NCI-H2029 treated with DMSO at 0.1 percent for 48 hours (cell line): ENCODE measurements around the gene VPS35L.
A peak's percentile ranks its signal among the peaks of the same experiment; 100 is the strongest.
"Not testable (repeated sequence)": the region's sequence is repeated elsewhere in the genome, so short reads cannot be mapped to it uniquely, and the experiment has no call there.

ENCODE experiments used
- DNase-seq: peaks from one replicate; lab custom pipeline; 2025; lab: John Stamatoyannopoulos, UW

Gene VPS35L

GRCh38 chr16:19710991-19711545 is 155.6 kb downstream of the VPS35L start:
- no peak for DNase-seq

- no peak for DNase-seq
Measured at GRCh38 chr16:19711643-19712042, 156.1 kb downstream of the VPS35L start.

DNA sequence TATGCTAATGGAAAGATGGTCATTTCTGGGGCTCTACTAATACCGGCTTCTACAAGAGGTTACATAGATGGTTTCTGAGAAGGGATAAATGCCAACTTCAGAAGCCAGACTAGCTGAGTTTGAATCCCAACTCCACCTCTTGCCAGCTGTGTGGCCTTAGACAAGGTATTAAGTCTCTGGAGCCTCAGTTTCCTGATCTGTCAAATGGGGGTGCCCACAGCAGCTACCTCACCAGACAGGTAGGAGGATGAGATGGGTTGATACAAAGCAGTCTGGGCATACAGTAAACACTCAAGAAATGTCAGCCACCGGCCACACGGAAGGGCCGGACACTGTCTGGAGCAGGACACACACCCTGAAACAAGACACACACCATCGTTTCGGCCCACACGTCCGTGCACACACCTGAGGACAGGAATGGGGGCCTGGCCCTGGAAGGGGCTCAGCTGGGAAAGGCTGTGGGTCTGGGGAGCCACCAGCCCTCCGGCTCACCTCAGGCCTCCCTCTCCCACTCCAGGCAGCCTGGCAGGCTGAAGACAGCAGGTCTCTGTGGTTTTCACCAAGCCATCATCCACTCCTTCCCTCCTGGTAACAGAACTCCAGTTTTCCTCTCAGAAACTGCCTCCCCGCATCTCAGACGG is 157.0 kb downstream of the VPS35L start:
- no peak for DNase-seq

GRCh38 chr16:19713697-19714096 is 158.2 kb downstream of the VPS35L start:
- no peak for DNase-seq

- DNase-seq = no peak
Measured at GRCh38 chr16:19715566-19715965, 160.1 kb downstream of the VPS35L start.

- no peak for DNase-seq
Measured at GRCh38 chr16:19716183-19716582, 160.7 kb downstream of the VPS35L start.

GRCh38 chr16:19716728-19717127 is 161.2 kb downstream of the VPS35L start:
- DNase-seq = not testable (repeated sequence)

DNA sequence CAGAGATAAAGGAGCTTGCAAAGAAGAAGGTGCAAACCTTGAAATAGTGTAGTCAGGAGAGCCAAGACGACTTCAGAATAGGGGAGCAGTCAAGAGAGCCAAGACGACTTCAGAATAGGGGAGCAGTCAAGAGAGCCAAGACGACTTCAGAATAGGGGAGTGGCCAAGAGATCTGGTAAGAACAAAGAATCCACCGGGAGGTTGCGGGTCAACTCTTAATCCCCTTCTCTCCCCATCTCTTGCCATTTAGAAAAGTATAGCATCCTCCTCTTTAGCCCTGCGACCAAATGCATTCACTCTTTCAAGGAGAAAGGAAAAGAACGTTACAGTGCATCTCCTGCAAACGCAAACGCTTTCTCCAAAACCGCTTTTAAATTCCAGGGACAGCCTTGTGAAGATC is 161.8 kb downstream of the VPS35L start:
- no peak for DNase-seq

DNA sequence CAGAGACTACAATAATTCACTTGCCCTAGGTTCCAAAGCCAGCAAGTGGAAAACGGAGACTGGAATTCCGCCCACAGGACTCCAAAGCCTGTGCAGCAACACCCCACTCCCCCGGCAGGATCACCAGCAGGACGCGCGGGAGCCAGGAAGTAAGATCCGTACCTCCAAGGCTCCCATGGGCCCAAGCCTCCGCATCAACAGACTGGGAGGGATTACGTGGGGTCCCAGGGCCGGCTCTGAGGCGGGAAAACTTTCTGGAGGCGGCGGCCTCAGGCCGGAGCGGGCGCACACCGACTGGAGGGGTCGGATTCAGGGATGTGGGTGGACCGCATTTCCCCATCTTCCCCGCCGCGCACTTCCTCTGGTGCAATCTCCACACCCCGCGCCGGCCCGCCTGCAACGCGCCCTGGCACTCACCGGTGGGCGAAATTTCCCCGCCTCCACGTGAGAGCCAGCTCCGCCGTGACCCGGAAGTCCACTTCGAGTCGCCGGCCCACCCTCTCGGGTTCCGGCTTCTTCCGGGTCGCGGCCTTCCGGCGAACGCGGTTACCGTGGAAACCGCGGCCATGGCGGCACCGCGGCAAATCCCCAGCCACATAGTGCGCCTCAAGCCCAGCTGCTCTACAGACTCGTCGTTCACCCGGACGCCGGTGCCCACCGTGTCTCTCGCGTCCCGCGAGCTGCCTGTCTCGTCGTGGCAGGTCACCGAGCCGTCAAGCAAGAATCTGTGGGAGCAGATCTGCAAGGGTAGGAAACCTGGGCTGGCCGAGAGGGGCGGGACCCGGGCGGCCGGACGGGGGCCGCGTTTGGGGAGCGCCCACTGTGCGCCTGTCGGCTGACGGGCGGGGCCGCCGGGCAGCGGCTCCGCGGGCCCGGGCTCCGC is 162.5 kb downstream of the VPS35L start, which contains the start of the genes IQCK and KNOP1:
Gene IQCK, plus strand, starts transcription at position 531 of the 883 bp plus-strand sequence. Its CDS starts 36 bp downstream, at position 567.
Gene KNOP1, minus strand, starts transcription at position 487 of the 883 bp plus-strand sequence. CDS start 3,192 bp downstream, outside the sequence.
- DNase-seq = peak; percentile 51

GRCh38 chr16:19718624-19718965 is 163.1 kb downstream of the VPS35L start:
- DNase-seq = no peak

DNA sequence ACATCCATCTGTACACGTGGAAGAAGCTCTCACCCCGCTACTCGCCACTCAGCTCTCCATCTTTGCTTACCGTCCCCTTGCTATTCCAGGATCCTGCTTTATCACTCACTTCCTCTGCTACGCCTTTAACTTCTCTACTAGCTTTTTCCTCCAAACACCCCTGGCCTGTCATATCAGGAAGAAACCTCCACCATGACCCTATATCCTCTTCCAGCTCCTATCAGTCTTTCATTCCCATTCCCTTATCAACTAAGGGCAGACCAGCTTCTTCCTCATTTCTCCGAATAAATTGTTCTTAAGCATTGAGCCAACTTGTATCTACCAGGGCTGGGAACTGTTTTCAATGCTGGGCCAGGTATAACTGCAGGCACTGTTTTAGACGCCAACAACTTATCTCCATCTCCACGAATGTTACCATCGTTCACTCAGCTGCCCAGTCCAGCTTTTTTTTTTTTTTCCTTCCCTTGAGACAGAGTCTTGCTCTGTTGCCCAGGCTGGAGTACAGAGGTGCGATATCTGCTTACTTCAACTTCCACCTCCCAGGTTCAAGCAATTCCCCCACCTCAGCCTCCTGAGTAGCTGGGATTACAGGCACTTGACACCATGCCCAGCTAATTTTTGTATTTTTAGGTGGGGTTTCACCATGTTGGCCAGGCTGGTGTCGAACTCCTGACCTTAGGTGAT is 166.9 kb downstream of the VPS35L start:
- DNase-seq = no peak

DNA sequence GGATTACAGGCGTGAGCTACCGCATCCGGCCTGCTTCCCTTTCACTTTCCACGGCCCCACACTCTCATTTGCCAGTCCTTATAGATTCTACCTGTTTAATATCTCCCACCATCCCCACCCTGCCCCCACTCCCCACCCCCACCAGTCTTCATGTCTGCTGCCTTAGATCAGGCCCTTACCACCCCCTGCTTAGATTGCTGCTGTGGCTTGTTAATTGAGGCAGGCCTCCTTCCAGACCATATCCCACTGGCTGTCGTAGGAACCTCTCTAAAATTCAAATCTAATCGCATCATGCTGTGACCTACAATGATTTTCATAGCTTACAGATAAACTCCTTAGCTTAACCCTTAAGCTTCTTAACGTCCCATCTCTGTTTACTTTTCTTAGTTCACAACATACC is 167.5 kb downstream of the VPS35L start:
- DNase-seq = no peak

DNA sequence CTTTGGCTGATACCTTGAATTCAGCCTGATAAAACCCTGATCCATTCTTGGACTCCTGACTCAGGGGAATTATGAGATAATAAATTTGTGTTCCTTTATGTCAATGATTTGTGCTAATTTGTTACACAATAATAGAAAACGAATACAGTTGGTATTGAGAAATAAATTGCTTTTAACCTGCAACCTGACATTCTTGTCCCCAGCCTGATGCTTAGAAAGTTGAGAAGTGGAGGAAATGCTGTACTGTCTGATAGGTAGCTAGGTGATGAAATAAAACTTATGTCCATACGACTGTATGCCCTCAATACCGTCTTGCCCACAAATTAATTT is 173.1 kb downstream of the VPS35L start:
- DNase-seq = no peak

- no peak for DNase-seq
Measured at GRCh38 chr16:19733551-19733950, 178.0 kb downstream of the VPS35L start.

DNA sequence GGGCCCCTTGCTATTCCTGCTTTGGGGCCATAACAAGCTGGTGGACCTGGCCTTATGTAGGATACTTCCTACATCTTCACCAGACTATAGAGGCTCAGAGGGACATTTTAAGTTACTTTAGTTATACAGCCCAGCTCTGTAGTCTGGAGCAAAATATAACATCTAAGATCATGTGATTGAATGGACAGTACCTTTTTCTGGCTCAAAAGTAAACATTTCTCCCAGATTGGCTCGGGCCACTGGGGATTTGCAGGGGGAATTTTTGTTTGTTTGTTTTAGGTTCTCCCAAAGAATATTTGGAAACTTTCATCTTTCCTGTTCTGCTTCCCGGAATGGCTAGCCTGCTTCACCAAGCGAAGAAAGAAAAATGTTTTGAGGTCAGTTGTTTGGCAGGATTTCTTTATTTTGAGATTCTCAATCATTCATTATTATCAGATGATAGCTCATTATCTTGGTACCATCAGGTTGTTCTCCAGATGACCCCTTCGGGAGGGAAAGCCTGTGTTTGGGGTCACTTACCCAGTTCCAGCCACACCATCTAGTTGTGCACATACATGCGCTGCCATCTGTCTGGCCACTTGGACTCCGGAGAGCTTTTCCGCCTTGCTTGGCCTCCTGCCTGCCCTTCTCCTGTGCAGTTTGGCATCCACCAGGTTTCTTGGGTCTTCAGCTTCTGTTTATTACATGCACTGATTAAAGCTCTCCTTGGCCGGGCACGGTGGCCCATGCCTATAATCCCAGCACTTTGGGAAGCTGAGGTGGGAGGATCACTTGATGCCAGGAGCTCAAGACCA is 179.8 kb downstream of the VPS35L start:
- no peak for DNase-seq

GRCh38 chr16:19737306-19738038 is 182.0 kb downstream of the VPS35L start:
- no peak for DNase-seq

DNA sequence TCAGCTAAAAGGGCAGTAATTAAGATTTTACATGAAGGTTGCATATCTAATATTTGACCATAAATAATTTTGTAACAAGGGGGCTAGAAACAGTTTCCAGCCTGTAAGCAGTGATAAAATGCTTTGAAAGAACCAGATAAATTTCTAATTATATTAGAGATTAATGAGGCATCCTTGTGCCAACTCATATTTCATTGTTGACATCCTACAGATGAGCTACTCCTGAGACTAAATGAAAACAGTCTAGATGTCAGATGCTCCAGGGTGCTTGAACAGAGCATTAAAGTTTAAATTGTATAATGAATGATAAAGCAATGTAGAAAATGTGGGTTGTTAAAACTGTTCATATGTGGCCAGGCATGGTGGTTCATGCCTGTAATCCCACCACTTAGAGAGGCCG is 185.9 kb downstream of the VPS35L start:
- DNase-seq = no peak

DNA sequence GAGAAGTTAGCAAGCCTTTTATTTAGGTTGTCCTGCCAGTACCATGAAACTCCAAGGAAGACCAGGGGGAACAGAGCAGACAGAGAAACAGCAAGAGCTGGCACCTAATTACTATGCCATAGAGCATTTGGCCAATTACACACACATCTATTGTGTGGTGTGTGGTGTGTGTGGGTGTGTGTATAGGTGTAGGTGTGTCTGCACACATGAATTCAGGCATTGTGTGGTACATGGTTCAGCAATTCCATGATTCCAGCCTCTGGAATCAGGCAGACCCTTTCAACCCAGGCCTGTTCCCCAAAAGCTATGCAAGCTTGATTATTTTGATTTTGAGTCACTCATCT is 188.3 kb downstream of the VPS35L start:
- DNase-seq = no peak

DNA sequence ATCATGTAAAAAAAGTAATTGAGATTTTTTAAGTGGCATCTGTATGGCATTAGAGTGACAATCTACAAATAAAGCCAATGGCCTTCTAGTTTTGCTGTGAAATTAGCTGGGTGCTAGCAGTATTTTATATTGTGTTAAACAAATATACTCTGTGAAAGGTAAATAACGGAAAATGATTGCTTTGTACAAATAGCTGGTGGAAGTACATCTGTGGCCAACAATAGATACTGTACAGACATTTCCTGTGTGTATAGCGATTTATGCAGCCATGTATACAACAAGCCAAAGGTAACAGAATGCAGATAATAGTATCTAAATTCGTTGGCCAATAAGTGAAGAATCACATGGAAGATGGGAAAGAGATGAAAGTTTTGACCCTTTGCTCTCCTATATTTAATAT is 189.2 kb downstream of the VPS35L start:
- DNase-seq = peak; percentile 43

DNA sequence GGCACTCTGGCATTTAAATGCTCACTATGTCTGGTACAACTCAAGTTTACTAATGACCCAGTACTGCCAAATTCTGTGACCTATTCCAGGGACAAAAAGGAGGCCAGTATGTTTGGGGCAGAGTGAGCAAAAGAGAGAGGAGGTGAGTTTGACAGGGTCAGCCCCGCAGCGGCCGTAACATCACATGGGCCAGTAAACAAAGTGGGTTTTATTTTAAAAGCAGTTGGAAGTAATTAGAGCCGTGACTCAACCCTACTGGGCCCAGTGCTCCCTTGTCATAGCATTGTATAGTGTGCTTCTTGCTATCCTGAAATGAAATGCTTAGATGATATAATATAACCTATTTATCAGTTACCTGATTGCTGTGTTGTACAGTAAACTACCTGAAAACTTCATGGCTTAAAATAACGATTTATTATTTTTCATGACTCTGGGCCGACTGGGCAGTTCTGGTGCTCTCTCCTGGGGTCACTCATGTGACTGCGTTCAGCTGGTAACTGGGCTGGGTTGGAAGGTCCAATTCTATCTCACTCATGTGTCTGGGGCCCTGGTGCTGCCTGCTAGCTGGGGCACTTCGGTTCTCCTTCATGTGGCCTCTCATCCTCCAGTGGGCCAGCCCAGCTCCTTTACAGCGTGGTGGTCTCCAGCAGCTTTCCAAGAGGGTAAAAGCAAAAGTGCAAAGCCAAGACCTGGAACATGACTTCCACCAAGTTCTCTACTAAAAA is 189.9 kb downstream of the VPS35L start:
- no peak for DNase-seq
